ENCODE measurements around the gene KRT9.

GRCh38 chr17:41523787-41524186, 48.1 kb downstream of the KRT9 start:
- TF ChIP-seq CTCF (IDR thresholded peaks at IDR 0.05): no peak
- no peak for TF ChIP-seq POLR2AphosphoS5 (IDR thresholded peaks at IDR 0.05)
- no peak for TF ChIP-seq EP300 (IDR thresholded peaks at IDR 0.05)
